Peyer's patch (tissue), 4 donors: ENCODE results near the gene PAGE2B. TPM values are rescaled to one million over a fixed set of nuclear protein-coding genes. Genes with fewer than 3 reads are reported as not detected.

Source experiments
- DNase-seq, 3 donors: peaks; one replicate each; pipeline ENCODE4 v3.0.0-alpha.2; 2017 to 2019
- H3K27ac ChIP-seq, 4 donors: fragments of 200-600 bp; sonication (generic); one replicate each; pipeline ENCODE4 v1.5.1; 2016 to 2019
- H3K27me3 ChIP-seq, 2 donors: fragments of 200-600 bp; sonication (generic); one replicate each; pipeline ENCODE4 v1.5.1; 2019
- H3K36me3 ChIP-seq, 3 donors: fragments of 200-600 bp; sonication (generic); one replicate each; pipeline ENCODE4 v1.5.1; 2016 to 2019
- H3K4me1 ChIP-seq, 4 donors: fragments of 200-600 bp; sonication (generic); one replicate each; pipeline ENCODE4 v1.5.1; 2016 to 2019
- H3K4me3 ChIP-seq, 4 donors: fragments of 200-600 bp; sonication (generic); 1 replicate in 3 of 4; 2 replicates in 1 of 4; pipeline ENCODE4 v1.5.1; 2016 to 2019; ENCODE audit warnings: mild to moderate bottlenecking in 1 of 4
- H3K9me3 ChIP-seq, 4 donors: fragments of 200-600 bp; sonication (generic); one replicate each; pipeline ENCODE4 v1.5.1; 2016 to 2019; ENCODE audit warnings: mild to moderate bottlenecking in 1 of 4
- POLR2A ChIP-seq, 2 donors: fragments of 450-650 bp; IDR thresholded peaks; one replicate each; pipeline ENCODE4 v1.5.1; 2017; ENCODE audit warnings: antibody characterized with exemption in 2 of 2, mild to moderate bottlenecking in 2 of 2, moderate library complexity in 2 of 2
- total RNA-seq, 4 donors: library from RNA; depleted of rRNA; stranded (reverse); fragments of >200 nt; gene quantifications; one replicate each; pipeline ENCODE4 v1.1.0, GENCODE V29; 2016
- TF ChIP-seq, protein P1 (sequence below), 6 experiments: fragments of 450-650 bp in 4 of 6; fragments of 200-600 bp in 2 of 6; sonication (generic) in 1 of 6; IDR thresholded peaks; one replicate each; pipeline ENCODE4 v1.5.1; 2017 to 2019; ENCODE audit warnings: antibody characterized with exemption in 6 of 6, mild to moderate bottlenecking in 3 of 6, moderate library complexity in 1 of 6

Gene PAGE2B
- total RNA-seq, 4 donors from 2014 or later = not detected

DNA sequence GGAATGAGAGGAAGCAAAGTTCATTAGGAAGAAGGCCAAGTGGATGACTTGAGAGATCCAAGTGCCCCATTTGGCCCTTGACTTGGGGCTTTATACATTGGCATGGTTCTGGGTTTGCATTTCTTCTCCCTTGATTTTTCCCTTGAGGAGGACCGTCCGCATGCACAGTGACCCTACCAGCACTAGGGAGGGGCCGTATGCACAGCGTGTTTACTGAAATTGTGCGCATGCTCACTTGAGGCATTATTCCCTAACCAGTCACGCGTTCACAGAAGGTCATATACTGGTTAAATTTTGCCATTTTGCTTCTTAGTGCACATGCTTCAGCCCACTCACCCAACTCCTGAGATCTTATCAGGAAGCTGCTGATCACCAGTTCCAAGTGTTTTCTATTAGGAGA lies 49.1 kb downstream of the PAGE2B start:
- no peaks in the 10 kb centered on the region for H3K27me3 ChIP-seq
- no peaks in the 10 kb centered on the region for H3K36me3 ChIP-seq
- no peaks in the 10 kb centered on the region for H3K9me3 ChIP-seq
- no peak overlapping the region for H3K4me3 ChIP-seq
- no peak overlapping the region for H3K27ac ChIP-seq
- TF ChIP-seq, protein P1, sequence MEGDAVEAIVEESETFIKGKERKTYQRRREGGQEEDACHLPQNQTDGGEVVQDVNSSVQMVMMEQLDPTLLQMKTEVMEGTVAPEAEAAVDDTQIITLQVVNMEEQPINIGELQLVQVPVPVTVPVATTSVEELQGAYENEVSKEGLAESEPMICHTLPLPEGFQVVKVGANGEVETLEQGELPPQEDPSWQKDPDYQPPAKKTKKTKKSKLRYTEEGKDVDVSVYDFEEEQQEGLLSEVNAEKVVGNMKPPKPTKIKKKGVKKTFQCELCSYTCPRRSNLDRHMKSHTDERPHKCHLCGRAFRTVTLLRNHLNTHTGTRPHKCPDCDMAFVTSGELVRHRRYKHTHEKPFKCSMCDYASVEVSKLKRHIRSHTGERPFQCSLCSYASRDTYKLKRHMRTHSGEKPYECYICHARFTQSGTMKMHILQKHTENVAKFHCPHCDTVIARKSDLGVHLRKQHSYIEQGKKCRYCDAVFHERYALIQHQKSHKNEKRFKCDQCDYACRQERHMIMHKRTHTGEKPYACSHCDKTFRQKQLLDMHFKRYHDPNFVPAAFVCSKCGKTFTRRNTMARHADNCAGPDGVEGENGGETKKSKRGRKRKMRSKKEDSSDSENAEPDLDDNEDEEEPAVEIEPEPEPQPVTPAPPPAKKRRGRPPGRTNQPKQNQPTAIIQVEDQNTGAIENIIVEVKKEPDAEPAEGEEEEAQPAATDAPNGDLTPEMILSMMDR (IDR thresholded peaks at IDR 0.05) = no peak
- no peak for TF ChIP-seq POLR2A (IDR thresholded peaks at IDR 0.05)
- no peaks in the 10 kb centered on the region for H3K4me1 ChIP-seq
- DNase-seq = no peak

DNA sequence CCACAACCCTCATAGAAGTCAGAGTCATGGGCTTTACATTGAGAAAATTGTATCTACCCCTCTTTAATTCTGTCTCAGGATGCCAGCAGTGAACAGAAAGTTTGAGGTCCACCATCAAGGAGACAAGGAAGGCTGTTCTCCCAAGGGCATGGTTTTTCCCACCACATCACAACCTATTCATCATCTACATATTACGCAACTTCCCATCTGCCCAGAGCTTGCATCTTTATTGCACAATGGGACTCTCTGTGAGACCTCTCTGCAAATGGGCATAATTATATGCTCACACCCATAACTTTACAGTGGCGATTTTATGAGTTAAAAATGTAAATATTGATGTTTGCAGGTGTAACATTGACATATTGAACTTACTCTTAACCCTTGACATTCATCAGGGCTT lies 52.9 kb downstream of the PAGE2B start:
- Histone ChIP-seq H3K9me3 (no peaks in the 10 kb centered on the region), H3K36me3 (no peaks in the 10 kb centered on the region), H3K27ac (no peak overlapping the region), H3K4me3 (no peak overlapping the region), H3K4me1 (no peaks in the 10 kb centered on the region), H3K27me3 (no peaks in the 10 kb centered on the region)
- TF ChIP-seq POLR2A (IDR thresholded peaks at IDR 0.05) = no peak
- TF ChIP-seq, protein P1 (IDR thresholded peaks at IDR 0.05) = no peak
- no peak for DNase-seq

Other genes starting within 250 kb of the PAGE2B start
- 10 to 100 TPM in 1 of 4 donors, 1 to 10 TPM in 3; 1.4 to 14.0 (median 3.0) TPM for gene TRO, start 154.2 kb upstream of the PAGE2B start, total RNA-seq
- not detected for gene PFKFB1, start 80.8 kb upstream of the PAGE2B start, total RNA-seq
- gene APEX2, start 74.7 kb upstream of the PAGE2B start, total RNA-seq = 10 to 100 TPM; 12.4 to 17.8 (median 15.7) TPM
- gene ALAS2, start 44.1 kb upstream of the PAGE2B start, total RNA-seq = not detected
- gene PAGE2, start 14.0 kb downstream of the PAGE2B start, total RNA-seq = not detected
- not detected for gene PAGE5, start 145.3 kb downstream of the PAGE2B start, total RNA-seq
- gene PAGE3, start 189.9 kb downstream of the PAGE2B start, total RNA-seq = not detected